CD4-positive, alpha-beta T cell treated with Interleukin-1 beta for 1 hour (primary cell): Measurements from ENCODE around the gene DSE.
A peak's percentile ranks its signal among the peaks of the same experiment; 100 is the strongest.
"Not testable (repeated sequence)": the region's sequence is repeated elsewhere in the genome, so short reads cannot be mapped to it uniquely, and the experiment has no call there.

ENCODE experiments used
- DNase-seq, 2 donors: peaks; one replicate each; pipeline ENCODE4 v3.0.0-alpha.2; 2020 to 2022

The DSE gene

DNA sequence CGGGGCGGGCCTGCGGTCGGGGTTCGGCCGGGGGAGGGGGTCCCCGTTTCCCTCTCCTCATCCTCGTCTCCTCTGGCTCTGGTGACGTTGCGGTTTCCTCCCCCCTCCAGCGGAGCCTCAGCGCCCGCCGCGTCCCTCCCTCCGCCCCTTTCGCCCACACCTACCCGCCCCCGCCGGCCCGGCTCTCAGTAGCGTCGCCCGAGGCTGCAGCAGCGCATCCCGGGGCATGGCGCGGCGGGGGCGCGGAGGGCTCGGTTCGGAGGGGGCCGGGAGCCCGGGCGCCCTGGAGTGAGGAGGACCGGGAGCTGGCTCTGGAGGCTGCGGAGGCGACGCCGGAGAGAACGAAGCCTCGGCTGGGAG is at the start of gene DSE:
Gene DSE (plus strand): TSS at position 188 of the 360 bp plus-strand sequence. CDS start 28,304 bp downstream, outside the sequence.
- DNase-seq: peak; percentile 73 to 81

DNA sequence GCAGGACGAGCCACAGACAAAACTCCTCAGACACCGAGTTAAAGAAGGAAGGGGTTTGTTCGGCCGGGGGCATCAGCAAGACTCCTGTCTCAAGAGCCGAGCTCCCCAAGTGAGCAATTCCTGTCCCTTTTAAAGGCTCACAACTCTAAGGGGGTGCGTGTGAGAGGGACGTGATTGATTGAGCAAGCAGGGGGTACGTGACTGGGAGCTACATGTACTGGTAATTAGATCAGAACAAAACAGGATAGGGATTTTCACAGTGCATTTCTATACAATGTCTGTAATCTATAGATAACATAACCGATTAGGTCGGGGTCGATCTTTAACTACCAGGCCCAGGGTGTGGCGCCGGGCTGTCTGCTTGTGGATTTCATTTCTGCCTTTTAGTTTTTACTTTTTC is 48.8 kb upstream of the DSE start:
- not testable (repeated sequence) for DNase-seq

GRCh38 chr6:116323863-116324262 is 46.9 kb upstream of the DSE start:
- no peak for DNase-seq

DNA sequence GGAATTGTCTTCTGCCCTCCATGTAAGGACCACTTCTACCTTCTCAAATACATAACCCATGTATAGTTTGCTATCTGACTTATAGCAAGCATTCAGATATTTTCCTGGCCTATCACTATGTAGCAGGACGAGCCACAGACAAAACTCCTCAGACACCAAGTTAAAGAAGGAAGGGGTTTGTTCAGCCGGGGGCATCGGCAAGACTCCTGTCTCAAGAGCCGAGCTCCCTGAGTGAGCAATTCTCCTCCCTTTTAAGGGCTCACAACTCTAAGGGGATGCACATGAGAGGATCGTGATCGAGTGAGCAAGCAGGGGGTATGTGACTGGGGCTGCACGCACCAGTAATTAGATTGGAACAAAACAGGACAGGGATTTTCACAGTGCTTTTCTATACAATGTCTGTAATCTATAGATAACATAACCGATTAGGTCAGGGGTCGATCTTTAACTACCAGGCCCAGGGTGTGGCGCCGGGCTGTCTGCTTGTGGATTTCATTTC is 45.1 kb upstream of the DSE start:
- DNase-seq: not testable (repeated sequence)

DNA sequence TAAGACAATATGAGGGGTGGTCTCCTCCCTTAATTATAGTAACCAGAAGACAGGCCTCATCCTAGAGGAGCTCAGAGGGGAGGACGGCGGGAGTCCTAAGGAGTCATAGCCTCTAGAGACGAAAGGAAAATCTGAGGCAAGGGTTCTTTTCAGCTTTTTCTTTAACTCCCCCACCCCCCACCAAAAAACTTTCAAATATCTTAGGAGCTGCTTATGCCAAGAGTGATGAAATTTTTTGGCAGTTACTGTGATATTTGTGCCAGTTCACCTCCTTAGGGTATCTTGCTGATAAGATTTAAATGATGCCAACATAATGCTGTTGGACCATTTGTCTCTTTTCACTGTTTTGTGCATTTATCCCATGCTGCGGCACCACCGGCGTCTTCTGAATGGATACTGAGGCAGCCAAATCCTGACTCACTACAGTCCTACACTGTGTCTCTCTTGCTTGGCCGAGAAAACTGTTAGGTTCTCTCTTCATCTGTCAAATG is 44.5 kb upstream of the DSE start:
- DNase-seq: no peak

GRCh38 chr6:116326996-116327395 is 43.8 kb upstream of the DSE start:
- DNase-seq: no peak

GRCh38 chr6:116327803-116328527 is 42.8 kb upstream of the DSE start:
- no peak for DNase-seq

DNA sequence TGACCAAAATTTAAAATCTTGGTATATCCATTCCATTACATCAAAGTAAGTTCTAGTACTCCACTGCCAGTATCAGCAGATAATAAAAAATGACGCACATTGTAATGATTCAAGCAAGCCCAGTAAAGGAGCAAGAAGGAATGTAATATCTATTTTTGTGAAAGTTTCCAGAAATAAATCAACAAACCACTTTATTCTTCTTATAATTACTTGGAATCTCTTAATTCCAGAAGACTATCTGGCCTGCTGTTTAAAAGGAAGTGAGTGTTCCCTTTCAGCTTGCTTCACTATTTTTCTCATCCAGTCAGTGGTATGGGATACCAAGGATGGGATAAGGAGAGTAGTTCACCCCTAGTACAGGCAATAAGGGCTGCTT is 42.2 kb upstream of the DSE start:
- no peak for DNase-seq

DNA sequence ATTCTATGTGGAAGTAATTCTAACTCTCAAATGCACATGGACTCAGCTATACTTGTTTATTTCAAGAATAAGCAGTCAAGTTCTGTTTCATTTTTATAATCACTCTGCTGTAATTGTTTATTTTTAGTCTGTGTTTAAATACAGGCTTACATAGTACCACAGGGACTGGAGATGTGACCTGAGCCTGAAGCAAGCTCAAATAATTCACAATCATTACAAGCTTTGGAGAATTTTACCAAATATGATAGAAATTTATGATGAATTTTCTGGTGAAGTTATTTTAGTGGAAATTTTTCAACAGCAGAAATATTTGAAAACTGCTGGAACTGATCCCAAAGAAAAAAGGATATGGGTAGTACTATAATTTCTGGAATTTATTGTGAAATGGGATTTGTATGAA is 41.6 kb upstream of the DSE start:
- DNase-seq: no peak

GRCh38 chr6:116330511-116330910 is 40.2 kb upstream of the DSE start:
- DNase-seq: no peak

DNA sequence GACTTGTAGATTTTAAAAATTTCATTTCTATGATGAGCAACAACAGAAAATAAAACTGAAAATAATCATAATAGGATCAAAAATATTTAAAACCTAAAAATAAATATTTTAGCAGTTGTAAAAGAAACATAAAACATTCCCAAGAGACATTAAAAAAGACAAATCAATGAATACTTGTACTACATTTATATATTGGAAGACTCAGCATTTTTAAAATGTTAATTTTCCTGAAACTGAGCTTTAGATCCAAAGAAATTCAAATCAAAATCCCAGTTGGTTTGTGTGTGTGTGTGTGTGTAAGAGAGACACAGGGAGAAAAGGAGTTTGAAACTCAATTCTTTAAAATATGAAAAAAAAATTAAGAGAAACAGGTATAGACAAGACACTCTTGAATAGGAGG is 38.7 kb upstream of the DSE start:
- no peak for DNase-seq

- not testable (repeated sequence) for DNase-seq
Measured at GRCh38 chr6:116334638-116335409, 35.9 kb upstream of the DSE start.

DNA sequence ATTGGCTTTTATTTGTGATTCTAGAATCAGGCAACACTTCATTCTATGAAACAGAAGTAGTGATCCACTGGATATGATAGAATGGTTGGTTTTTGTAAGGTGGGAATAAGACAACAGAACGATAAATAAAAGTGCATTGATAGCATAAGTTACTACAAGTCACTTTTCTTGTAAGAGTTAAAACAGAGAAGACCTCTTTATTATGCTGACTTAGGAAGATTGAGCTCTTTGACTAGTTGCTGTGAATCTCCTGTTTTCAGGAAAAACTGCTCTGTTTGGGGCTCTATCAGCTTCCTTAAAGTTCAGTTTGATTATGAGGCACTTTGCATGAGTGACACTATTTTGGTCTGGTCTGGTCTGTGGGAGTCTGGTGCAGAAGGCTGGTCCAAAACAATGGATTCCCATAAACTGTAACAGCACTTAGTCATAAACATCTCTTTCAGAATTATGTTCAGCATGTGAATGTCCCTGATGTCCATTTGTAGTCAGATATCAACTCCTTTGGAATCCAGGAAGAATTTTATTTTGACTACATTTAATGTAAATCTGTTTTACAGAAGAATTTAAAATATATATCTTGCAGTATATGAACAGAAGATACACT is 35.0 kb upstream of the DSE start:
- DNase-seq: no peak

GRCh38 chr6:116338943-116339342 is 31.8 kb upstream of the DSE start:
- DNase-seq: no peak

DNA sequence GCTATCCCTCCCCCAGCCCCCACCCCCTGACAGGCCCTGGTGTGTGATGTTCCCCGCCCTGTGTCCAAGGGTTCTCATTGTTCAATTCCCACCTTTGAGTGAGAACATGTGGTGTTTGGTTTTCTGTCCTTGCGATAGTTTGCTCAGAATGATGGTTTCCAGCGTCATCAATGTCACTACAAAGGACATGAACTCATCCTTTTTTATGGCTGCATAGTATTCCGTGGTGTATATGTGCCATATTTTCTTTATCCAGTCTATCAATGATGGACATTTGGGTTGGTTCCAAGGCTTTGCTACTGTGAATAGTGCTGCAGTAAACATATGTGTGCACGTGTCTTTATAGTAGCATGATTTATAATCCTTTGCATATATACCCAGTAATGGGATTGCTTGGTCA is 30.1 kb upstream of the DSE start:
- DNase-seq: not testable (repeated sequence)

- no peak for DNase-seq
Measured at GRCh38 chr6:116349216-116349615, 21.5 kb upstream of the DSE start.

- DNase-seq: no peak
Measured at GRCh38 chr6:116351101-116351500, 19.6 kb upstream of the DSE start.

- DNase-seq: no peak
Measured at GRCh38 chr6:116352515-116353471, 18.0 kb upstream of the DSE start.

DNA sequence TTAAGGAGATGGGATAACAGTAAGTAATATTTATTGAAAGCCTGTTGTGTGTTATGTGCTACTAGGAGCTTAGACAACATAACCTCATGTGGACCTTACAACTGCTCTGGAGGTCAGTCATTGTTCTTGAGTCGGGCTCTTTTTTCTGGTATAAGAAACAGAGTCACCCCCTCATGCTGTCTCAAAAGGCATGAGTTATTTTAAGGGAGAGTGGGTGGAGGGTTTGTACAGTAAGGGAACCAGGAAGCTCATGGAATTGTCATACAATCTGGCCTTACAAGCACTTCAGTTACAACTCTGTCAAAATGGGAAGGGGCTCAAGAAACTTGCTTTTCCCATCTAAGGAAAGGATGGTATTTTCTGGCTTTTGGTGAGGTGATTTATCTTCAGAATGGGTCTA is 16.5 kb upstream of the DSE start:
- DNase-seq: no peak

DNA sequence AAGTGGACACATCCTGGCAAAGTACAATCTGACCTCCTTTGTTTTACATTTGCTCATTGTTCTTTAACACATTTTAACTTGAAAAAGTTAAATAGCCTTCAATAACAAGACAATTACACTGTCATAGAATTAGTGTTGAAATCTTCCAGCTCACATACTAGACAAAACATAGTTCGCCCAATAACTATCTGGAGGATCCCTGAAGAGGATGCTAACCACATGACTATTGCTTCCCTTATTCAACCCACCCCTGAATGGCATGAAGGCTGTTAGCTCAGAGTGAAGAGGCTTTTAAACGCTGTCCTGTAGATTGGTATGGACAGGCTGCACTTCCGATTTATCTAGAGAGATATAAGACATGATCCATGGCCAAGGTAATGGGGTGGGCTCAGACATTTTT is 15.0 kb upstream of the DSE start:
- no peak for DNase-seq

DNA sequence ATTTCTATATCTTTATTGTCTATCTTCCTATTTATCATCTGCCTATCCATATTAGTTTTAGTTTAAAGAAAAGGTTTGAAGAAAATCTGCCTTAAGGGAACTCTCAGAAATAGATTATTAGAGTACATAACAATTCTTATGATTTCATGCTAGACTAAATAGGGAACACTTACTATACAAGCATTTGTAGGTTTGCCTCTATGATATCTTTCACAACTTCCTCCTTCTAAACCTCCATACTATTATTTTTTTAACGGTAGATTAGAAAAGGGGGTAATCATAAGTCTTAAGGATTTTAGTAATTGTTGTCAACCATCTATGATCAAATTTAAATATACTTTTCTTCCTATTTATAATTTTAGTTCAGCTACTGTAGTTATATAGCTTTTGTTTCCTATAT is 11.6 kb upstream of the DSE start:
- DNase-seq: no peak

DNA sequence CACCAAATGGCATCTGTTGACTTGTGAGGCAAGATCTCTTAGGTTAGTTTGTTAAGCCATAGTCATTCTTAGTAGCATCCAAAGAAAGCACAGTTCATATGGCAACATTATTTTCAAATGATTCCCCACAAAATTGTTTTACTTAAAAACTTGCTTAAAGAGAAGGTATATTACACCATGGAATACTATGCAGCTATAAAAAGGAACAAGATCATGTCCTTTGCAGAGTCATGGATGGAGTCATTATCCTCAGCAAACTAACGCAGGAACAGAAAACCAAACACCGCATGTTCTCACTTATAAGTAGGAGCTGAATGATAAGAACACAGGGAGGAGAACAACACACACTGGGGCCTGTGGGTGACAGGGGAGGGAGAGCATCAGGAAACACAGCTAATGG is 10.9 kb upstream of the DSE start:
- DNase-seq: no peak

- DNase-seq: no peak
Measured at GRCh38 chr6:116362276-116362675, 8.5 kb upstream of the DSE start.
